Measurements from ENCODE around the gene NUP153. TPM values are rescaled to one million over a fixed set of nuclear protein-coding genes. Genes with fewer than 3 reads are reported as not detected.

NUP153 gene
- polyA plus RNA-seq, 2 of the 4 experiments (the other 2 are of a cell fraction): 26.4 to 47.3 TPM

DNA sequence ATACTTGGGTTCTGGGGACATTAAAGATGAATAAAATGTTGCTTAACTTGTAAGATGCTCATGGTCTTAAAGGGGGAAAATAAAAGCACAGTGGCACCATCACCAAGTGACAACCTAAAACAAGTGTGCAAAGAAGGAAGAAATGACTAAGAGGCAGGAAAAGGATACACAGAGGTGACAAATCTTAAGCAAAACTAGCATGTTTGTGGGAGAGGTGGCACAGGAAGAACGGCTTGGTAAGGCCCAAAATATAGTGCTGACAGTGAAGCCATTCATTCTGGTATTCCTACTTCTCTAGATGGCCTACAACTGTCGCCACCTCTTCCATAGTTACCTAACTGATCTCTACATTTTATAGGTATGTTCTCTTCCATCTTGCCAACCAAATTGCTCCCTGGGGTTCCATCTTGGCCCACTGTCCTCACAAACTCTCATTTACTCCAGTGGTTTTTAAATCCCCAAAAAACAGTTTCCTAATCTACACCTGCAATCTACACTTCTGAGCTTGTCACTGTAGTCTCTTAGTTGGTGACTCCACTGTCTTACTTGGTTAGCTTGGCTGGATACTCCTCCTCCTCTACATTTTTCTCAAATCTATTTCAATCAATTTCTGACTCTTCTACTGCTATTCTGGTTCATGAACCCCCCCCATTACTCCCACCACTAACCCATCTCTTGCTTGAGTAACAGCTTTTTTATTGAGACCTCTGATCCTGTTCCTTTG lies 73.1 kb downstream of the NUP153 start:
- TF ChIP-seq FOSL2 (IDR thresholded peaks at IDR 0.05) (no peak), FOSL2 (CRISPR knock-in tag; IDR thresholded peaks at IDR 0.05) (no peak), BHLHE40 (IDR thresholded peaks at IDR 0.05; ENCODE audit: low read depth, low read length) (no peak), CBX8 (IDR thresholded peaks at IDR 0.05) (no peak), TP53 (CRISPR knock-in tag; IDR thresholded peaks at IDR 0.05) (no peak), HEYL (CRISPR knock-in tag; IDR thresholded peaks at IDR 0.05) (no peak), MAZ (IDR thresholded peaks at IDR 0.05; ENCODE audit: borderline replicate concordance, low read depth, low read length) (no peak)
- TF ChIP-seq, protein P1, sequence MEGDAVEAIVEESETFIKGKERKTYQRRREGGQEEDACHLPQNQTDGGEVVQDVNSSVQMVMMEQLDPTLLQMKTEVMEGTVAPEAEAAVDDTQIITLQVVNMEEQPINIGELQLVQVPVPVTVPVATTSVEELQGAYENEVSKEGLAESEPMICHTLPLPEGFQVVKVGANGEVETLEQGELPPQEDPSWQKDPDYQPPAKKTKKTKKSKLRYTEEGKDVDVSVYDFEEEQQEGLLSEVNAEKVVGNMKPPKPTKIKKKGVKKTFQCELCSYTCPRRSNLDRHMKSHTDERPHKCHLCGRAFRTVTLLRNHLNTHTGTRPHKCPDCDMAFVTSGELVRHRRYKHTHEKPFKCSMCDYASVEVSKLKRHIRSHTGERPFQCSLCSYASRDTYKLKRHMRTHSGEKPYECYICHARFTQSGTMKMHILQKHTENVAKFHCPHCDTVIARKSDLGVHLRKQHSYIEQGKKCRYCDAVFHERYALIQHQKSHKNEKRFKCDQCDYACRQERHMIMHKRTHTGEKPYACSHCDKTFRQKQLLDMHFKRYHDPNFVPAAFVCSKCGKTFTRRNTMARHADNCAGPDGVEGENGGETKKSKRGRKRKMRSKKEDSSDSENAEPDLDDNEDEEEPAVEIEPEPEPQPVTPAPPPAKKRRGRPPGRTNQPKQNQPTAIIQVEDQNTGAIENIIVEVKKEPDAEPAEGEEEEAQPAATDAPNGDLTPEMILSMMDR (IDR thresholded peaks at IDR 0.05): no peak
- ATAC-seq: no peak
- no peak for FAIRE-seq
- Histone ChIP-seq H3K9me3 (no peaks in the 10 kb centered on the region), H3K4me1 (peaks cover 28% of the 10 kb centered on the region), H3K4me2 (no peak overlapping the region), H3K4me3 (no peak overlapping the region), H3K27ac (no peak overlapping the region)
- WGBS (ENCODE audit: missing lambda C conversion rate): 86% methylated on average over 2 of the region's 2 CpGs
- ChIA-PET CTCF (interaction anchor here (0.6 to 0.7 kb wide), 2 partner anchors 99 to 490 kb away, joined by 3 read pairs; no protein-coding TSS in a partner anchor), POLR2A (no interaction called here)
- no peak for DNase-seq (ENCODE audit: low read depth in 1 of 2, low spot score in 1 of 2)

DNA sequence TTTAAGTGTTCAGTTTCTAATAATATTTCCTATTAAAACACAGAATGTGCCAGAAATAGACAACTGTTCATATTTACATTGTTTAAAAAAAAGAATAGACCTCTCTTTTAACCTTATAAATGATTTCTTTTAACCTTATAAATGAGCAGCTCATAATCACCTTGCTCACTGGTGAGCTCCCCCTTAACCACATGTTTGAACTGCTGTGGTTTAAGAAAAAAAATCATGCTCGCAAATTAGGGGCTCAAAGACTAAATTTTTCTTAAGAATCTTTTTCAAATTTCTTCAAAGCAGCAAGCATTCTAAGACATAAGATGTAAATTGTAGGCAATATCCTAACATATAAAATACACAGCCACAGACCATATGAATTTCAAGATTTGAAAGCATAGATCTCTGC lies 73.8 kb downstream of the NUP153 start:
- TF ChIP-seq, protein P1 (IDR thresholded peaks at IDR 0.05): no peak
- TF ChIP-seq KDM1A (IDR thresholded peaks at IDR 0.05; ENCODE audit: low read depth) (no peak), KDM5A (IDR thresholded peaks at IDR 0.05) (no peak), PHF8 (IDR thresholded peaks at IDR 0.05; ENCODE audit: borderline replicate concordance, low read depth) (no peak), HEYL (CRISPR knock-in tag; IDR thresholded peaks at IDR 0.05) (no peak), ZNF302 (CRISPR knock-in tag; IDR thresholded peaks at IDR 0.05) (no peak), NR3C1 (IDR thresholded peaks at IDR 0.05) (no peak), BHLHE40 (IDR thresholded peaks at IDR 0.05; ENCODE audit: low read depth, low read length) (no peak), HOXB13 (CRISPR knock-in tag; IDR thresholded peaks at IDR 0.05; ENCODE audit: low read depth) (no peak)
- TF ChIP-seq, protein P2, sequence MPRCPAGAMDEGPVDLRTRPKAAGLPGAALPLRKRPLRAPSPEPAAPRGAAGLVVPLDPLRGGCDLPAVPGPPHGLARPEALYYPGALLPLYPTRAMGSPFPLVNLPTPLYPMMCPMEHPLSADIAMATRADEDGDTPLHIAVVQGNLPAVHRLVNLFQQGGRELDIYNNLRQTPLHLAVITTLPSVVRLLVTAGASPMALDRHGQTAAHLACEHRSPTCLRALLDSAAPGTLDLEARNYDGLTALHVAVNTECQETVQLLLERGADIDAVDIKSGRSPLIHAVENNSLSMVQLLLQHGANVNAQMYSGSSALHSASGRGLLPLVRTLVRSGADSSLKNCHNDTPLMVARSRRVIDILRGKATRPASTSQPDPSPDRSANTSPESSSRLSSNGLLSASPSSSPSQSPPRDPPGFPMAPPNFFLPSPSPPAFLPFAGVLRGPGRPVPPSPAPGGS (IDR thresholded peaks at IDR 0.05): no peak
- Histone ChIP-seq H3K27ac (no peak overlapping the region), H3K4me3 (no peak overlapping the region), H3K4me1 (peaks cover 28% of the 10 kb centered on the region), H3K9me3 (no peaks in the 10 kb centered on the region), H3K4me2 (no peak overlapping the region)
- no peak for DNase-seq (ENCODE audit: low read depth in 1 of 2, low spot score in 1 of 2)
- no peak for FAIRE-seq
- CTCF ChIA-PET: interaction anchor here (0.7 kb wide), 1 partner anchor 458 kb away, joined by 3 read pairs; no protein-coding TSS in a partner anchor
- no peak for ATAC-seq
- 83% methylated on average over 1 of the region's 1 CpG for WGBS (ENCODE audit: missing lambda C conversion rate)
- POLR2A ChIA-PET: no interaction called here

DNA sequence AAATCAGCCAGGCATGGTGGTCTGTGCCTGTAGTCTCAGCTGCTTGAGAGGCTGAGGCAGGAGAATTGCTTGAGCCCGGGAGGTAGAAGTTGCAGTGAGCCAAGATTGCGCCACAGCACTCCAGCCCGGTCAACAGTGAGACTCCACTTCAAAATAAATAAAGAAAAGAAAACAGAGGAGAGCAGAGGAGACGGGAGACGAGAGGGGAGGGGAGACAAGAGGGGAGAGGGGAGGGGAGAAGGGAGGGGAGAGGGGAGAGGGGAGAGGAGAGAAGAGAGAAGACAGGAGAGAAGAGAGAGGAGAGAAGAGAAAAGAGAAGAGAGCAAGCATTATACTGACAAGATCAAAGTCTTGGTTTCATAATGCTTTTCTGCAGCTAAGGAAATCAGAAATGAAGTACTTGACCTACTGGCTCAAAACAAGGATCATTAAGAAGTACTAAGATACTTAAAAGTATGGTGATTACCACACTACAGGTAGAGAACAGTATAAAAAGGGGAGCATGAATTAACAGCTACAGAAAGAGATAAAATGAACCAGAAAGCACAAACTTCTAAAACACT lies 76.1 kb downstream of the NUP153 start:
- Histone ChIP-seq H3K27ac (peak overlapping the region; percentile 22 to 73; a peak in 4 of 6 replicates), H3K9me3 (no peaks in the 10 kb centered on the region), H3K4me1 (peaks cover 28% of the 10 kb centered on the region), H3K4me3 (no peak overlapping the region), H3K4me2 (peak overlapping the region; percentile 67)
- ChIA-PET POLR2A (no interaction called here), CTCF (no interaction called here)
- ATAC-seq (peak in 1 of 2 experiments; percentile 56; a peak in 3 of 6 replicates), DNase-seq (ENCODE audit: low read depth in 1 of 2, low spot score in 1 of 2) (no peak), FAIRE-seq (no peak)
- 18% methylated on average over 5 of the region's 5 CpGs for WGBS (ENCODE audit: missing lambda C conversion rate)
- peak; percentile 53 to 71 for TF ChIP-seq CEBPB (IDR thresholded peaks at IDR 0.05)
- no peak for TF ChIP-seq HEYL (CRISPR knock-in tag; IDR thresholded peaks at IDR 0.05)
- TF ChIP-seq, protein P3, sequence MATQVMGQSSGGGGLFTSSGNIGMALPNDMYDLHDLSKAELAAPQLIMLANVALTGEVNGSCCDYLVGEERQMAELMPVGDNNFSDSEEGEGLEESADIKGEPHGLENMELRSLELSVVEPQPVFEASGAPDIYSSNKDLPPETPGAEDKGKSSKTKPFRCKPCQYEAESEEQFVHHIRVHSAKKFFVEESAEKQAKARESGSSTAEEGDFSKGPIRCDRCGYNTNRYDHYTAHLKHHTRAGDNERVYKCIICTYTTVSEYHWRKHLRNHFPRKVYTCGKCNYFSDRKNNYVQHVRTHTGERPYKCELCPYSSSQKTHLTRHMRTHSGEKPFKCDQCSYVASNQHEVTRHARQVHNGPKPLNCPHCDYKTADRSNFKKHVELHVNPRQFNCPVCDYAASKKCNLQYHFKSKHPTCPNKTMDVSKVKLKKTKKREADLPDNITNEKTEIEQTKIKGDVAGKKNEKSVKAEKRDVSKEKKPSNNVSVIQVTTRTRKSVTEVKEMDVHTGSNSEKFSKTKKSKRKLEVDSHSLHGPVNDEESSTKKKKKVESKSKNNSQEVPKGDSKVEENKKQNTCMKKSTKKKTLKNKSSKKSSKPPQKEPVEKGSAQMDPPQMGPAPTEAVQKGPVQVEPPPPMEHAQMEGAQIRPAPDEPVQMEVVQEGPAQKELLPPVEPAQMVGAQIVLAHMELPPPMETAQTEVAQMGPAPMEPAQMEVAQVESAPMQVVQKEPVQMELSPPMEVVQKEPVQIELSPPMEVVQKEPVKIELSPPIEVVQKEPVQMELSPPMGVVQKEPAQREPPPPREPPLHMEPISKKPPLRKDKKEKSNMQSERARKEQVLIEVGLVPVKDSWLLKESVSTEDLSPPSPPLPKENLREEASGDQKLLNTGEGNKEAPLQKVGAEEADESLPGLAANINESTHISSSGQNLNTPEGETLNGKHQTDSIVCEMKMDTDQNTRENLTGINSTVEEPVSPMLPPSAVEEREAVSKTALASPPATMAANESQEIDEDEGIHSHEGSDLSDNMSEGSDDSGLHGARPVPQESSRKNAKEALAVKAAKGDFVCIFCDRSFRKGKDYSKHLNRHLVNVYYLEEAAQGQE (IDR thresholded peaks at IDR 0.05): no peak
- TF ChIP-seq, protein P2 (IDR thresholded peaks at IDR 0.05): no peak
